ENCODE results near the gene TMEM176B.

The TMEM176B gene

GRCh38 chr7:150790416-150791075 lies 9.6 kb downstream of the TMEM176B start:
- TF ChIP-seq CTCF (conservative IDR thresholded peaks at IDR 0.05; ENCODE audit: low read depth, low read length) = no peak
- no peak overlapping the region for H3K4me3 ChIP-seq (ENCODE audit: low read depth, low read length)
- no peak for DNase-seq (ENCODE audit: low read depth)

GRCh38 chr7:150788474-150789269 lies 11.5 kb downstream of the TMEM176B start:
- no peak for DNase-seq (ENCODE audit: low read depth)
- no peak for TF ChIP-seq CTCF (conservative IDR thresholded peaks at IDR 0.05; ENCODE audit: low read depth, low read length)
- no peak overlapping the region for H3K4me3 ChIP-seq (ENCODE audit: low read depth, low read length)

GRCh38 chr7:150787321-150788281 lies 12.6 kb downstream of the TMEM176B start:
- TF ChIP-seq CTCF (conservative IDR thresholded peaks at IDR 0.05; ENCODE audit: low read depth, low read length) = no peak
- no peak overlapping the region for H3K4me3 ChIP-seq (ENCODE audit: low read depth, low read length)
- DNase-seq (ENCODE audit: low read depth) = peak; percentile 20

GRCh38 chr7:150784954-150785353 lies 15.2 kb downstream of the TMEM176B start:
- no peak for TF ChIP-seq CTCF (conservative IDR thresholded peaks at IDR 0.05; ENCODE audit: low read depth, low read length)
- no peak for DNase-seq (ENCODE audit: low read depth)
- no peak overlapping the region for H3K4me3 ChIP-seq (ENCODE audit: low read depth, low read length)

- TF ChIP-seq CTCF (conservative IDR thresholded peaks at IDR 0.05; ENCODE audit: low read depth, low read length) = no peak
- no peak overlapping the region for H3K4me3 ChIP-seq (ENCODE audit: low read depth, low read length)
- no peak for DNase-seq (ENCODE audit: low read depth)
These were observed 15.9 kb downstream of the TMEM176B start for GRCh38 chr7:150784120-150784736.

- H3K4me3 ChIP-seq (ENCODE audit: low read depth, low read length) = no peak overlapping the region
- no peak for DNase-seq (ENCODE audit: low read depth)
- TF ChIP-seq CTCF (conservative IDR thresholded peaks at IDR 0.05; ENCODE audit: low read depth, low read length) = no peak
These were observed 18.2 kb downstream of the TMEM176B start for GRCh38 chr7:150781961-150782360.

Data from choroid plexus epithelial cell (primary cell).